Activated B cell treated with CpG ODN at 0.5 μM for 24 hours (primary cell): ENCODE measurements around the gene CTDSP1. TPM values are rescaled to one million over a fixed set of nuclear protein-coding genes. Genes with fewer than 3 reads are reported as not detected.

ENCODE experiments used
- ATAC-seq: fragments of 200-7000 bp; cut with Tn5 transposase; one replicate; pipeline ENCODE4 v1.10.0; 2021; ENCODE audit warnings: low read depth, mild to moderate bottlenecking, moderate library complexity
- CTCF ChIA-PET: fragments of 350-600 bp; sonication (Branson Sonifier 250); formaldehyde crosslinking; loops from one replicate; lab custom pipeline; 2021; ENCODE audit warnings: antibody characterized with exemption; lab: Charles Lee
- POLR2A ChIA-PET: fragments of 350-600 bp; sonication (Branson Sonifier 250); formaldehyde crosslinking; loops from one replicate; lab custom pipeline; 2021; ENCODE audit warnings: antibody characterized with exemption; lab: Charles Lee
- DNase-seq: peaks from one replicate; pipeline ENCODE4 v3.0.0; 2022
- H3K27ac Mint-ChIP-seq: one replicate; pipeline ENCODE4 v1.8.0; 2020; ENCODE audit warnings: mixed read lengths
- H3K27me3 Mint-ChIP-seq: one replicate; pipeline ENCODE4 v1.8.0; 2021; ENCODE audit warnings: mixed read lengths
- H3K36me3 Mint-ChIP-seq: one replicate; pipeline ENCODE4 v1.8.0; 2021; ENCODE audit warnings: low read depth, mixed read lengths
- H3K4me1 Mint-ChIP-seq: one replicate; pipeline ENCODE4 v1.8.0; 2021; ENCODE audit warnings: mixed read lengths
- H3K4me3 Mint-ChIP-seq: one replicate; pipeline ENCODE4 v1.8.0; 2020; ENCODE audit warnings: mild to moderate bottlenecking, mixed read lengths
- H3K9me3 Mint-ChIP-seq: one replicate; pipeline ENCODE4 v1.8.0; 2020; ENCODE audit warnings: mixed read lengths
- intact Hi-C: fragments of 100-400 bp; cut with micrococcal nuclease; formaldehyde crosslinking; loops from one replicate; pipeline ENCODE4 v1.15.1; 2024
- total RNA-seq: library from RNA; stranded (reverse); gene quantifications from 2 replicates; pipeline ENCODE4 v1.2.3, GENCODE V29; 2022
- TF ChIP-seq, protein P1 (sequence below): fragments of 200-600 bp; IDR thresholded peaks from one replicate; pipeline ENCODE4 v1.8.0; 2022; ENCODE audit warnings: antibody characterized with exemption, mild to moderate bottlenecking

The CTDSP1 gene
- total RNA-seq, 1 donor from 2014 or later: 118 TPM

DNA sequence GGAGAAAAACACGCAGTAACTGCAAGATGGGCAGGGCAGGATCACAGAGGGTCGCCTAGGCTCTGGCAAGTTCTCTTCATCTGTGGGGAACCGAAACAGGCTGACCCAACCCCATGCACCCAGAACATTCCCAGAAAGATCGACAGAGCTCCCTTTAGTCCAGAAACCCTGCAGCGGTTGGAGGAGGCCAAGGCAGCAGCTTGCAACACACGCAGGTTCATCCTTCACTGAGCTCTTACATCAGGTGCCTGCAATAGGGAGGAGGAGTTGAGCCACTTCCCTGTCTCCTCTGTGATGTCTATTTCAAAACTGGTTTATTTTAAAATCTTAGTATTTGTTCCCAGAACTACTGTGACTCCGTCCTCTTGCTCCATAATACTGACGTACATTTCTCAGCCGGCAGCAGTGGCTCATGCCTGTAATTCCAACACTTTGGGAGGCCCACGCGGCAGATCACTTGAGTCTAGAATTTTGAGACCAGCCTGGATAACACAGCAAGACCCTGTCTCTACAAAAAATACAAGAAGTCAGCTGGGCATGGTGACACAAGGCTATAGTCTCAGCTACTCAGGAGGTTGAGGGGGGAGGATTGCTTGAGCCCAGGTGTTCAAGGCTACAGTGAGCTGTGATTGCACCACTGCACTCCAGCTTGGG, 29.1 kb upstream of the CTDSP1 start:
- peak overlapping the region; percentile 74 for H3K27ac Mint-ChIP-seq
- DNase-seq (no peak), ATAC-seq (no peak)
- intact Hi-C loops: loop anchor here (2.0 kb wide), 1 partner anchor 16 kb away; no protein-coding TSS in a partner anchor
- ChIA-PET CTCF (interaction anchor here (1.0 to 1.4 kb wide), 3 partner anchors 15 to 69 kb away, joined by 3 to 4 read pairs (median 3); no protein-coding TSS in a partner anchor), POLR2A (interaction anchor here (0.7 to 1.5 kb wide), 6 partner anchors 14 to 100 kb away, joined by 3 to 4 read pairs (median 3); partner anchors contain the start of genes AAMP, CATIP and PNKD)
- H3K9me3 Mint-ChIP-seq: no peaks in the 10 kb centered on the region
- TF ChIP-seq, protein P1, sequence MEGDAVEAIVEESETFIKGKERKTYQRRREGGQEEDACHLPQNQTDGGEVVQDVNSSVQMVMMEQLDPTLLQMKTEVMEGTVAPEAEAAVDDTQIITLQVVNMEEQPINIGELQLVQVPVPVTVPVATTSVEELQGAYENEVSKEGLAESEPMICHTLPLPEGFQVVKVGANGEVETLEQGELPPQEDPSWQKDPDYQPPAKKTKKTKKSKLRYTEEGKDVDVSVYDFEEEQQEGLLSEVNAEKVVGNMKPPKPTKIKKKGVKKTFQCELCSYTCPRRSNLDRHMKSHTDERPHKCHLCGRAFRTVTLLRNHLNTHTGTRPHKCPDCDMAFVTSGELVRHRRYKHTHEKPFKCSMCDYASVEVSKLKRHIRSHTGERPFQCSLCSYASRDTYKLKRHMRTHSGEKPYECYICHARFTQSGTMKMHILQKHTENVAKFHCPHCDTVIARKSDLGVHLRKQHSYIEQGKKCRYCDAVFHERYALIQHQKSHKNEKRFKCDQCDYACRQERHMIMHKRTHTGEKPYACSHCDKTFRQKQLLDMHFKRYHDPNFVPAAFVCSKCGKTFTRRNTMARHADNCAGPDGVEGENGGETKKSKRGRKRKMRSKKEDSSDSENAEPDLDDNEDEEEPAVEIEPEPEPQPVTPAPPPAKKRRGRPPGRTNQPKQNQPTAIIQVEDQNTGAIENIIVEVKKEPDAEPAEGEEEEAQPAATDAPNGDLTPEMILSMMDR: no peak
- no peak overlapping the region for H3K4me3 Mint-ChIP-seq
- peaks cover 33% of the 10 kb centered on the region for H3K4me1 Mint-ChIP-seq
- no peaks in the 10 kb centered on the region for H3K36me3 Mint-ChIP-seq
- H3K27me3 Mint-ChIP-seq: no peaks in the 10 kb centered on the region

DNA sequence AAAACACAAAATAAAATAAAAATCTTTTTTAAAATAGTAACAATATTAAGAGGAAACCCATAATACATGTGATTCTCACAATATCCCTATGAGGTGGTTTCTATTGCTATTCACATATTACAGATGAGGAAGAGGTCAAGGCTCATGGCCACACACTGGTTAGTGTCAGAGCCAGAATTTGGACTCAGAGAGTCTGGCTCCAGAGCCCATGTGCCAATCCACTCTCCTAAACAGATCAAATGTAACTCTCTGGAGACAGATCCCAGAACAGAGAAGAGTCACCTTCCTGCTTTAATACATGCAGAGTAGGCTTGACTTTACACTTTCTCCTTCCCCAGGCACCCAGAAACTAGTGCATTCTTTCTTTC, 27.7 kb upstream of the CTDSP1 start:
- intact Hi-C loops: loop anchor here (2.0 kb wide), 1 partner anchor 15 kb away; no protein-coding TSS in a partner anchor

DNA sequence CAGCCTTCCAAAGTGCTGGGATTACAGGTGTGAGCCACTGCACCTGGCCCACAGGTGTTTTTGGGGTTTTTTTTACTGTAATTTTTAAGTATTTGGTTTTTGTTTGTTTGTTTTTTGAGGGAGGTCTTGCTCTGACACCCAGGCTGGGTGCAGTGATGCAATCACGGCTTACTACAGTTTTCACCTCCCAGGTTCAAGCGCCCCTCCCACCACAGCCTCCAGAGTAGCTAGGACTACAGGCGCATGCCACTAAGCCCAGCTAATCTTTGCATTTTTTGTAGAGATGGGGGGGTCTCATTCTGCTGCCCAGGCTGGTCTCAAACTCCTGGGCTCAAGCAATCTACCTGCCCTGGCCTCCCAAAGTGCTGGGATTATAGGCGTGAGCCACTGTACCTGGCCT, 24.9 kb upstream of the CTDSP1 start:
- H3K27ac Mint-ChIP-seq: no peak overlapping the region
- ChIA-PET CTCF (no interaction called here), POLR2A (interaction anchor here (0.6 kb wide), 1 partner anchor 11 kb away, joined by 3 read pairs; no protein-coding TSS in a partner anchor)
- no peaks in the 10 kb centered on the region for H3K36me3 Mint-ChIP-seq
- TF ChIP-seq, protein P1: no peak
- DNase-seq (no peak), ATAC-seq (no peak)
- peaks cover 16% of the 10 kb centered on the region for H3K4me1 Mint-ChIP-seq
- H3K9me3 Mint-ChIP-seq: no peaks in the 10 kb centered on the region
- H3K27me3 Mint-ChIP-seq: no peaks in the 10 kb centered on the region
- intact Hi-C loops: no loop called here
- H3K4me3 Mint-ChIP-seq: no peak overlapping the region

More for the DNA sequence above, 27.7 kb upstream of the CTDSP1 start:
- DNase-seq: no peak
- no peak for ATAC-seq
- ChIA-PET CTCF (no interaction called here), POLR2A (no interaction called here)
- TF ChIP-seq, protein P1: no peak
- Mint-ChIP-seq H3K4me3 (no peak overlapping the region), H3K27me3 (no peaks in the 10 kb centered on the region), H3K36me3 (no peaks in the 10 kb centered on the region), H3K4me1 (peaks cover 33% of the 10 kb centered on the region), H3K9me3 (no peaks in the 10 kb centered on the region), H3K27ac (no peak overlapping the region)

DNA sequence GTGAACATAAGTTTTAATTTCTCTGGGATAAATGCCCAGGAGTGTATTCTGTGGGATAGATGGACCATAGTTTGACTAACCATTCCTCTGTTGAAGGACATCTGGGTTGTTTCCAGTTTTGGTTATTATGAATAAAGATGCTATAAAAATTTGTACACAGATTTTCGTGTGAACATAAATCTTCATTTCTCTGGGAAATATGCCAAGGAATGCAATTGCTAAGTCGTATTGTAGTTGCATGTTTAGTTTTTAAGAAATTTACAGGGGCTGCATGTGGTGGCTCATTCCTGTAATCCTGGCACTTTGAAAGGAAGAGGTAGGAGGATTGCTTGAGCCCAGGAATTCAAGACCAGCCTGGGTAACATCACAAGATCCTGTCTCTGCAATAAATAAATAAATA, 24.5 kb upstream of the CTDSP1 start:
- no peaks in the 10 kb centered on the region for H3K36me3 Mint-ChIP-seq
- no peaks in the 10 kb centered on the region for H3K27me3 Mint-ChIP-seq
- CTCF ChIA-PET: no interaction called here
- TF ChIP-seq, protein P1: no peak
- H3K27ac Mint-ChIP-seq: no peak overlapping the region
- DNase-seq (no peak), ATAC-seq (no peak)
- intact Hi-C loops: no loop called here
- no peaks in the 10 kb centered on the region for H3K9me3 Mint-ChIP-seq
- H3K4me1 Mint-ChIP-seq: peaks cover 12% of the 10 kb centered on the region
- H3K4me3 Mint-ChIP-seq: no peak overlapping the region
- POLR2A ChIA-PET: interaction anchor here (0.6 kb wide), 1 partner anchor 11 kb away, joined by 3 read pairs; no protein-coding TSS in a partner anchor

DNA sequence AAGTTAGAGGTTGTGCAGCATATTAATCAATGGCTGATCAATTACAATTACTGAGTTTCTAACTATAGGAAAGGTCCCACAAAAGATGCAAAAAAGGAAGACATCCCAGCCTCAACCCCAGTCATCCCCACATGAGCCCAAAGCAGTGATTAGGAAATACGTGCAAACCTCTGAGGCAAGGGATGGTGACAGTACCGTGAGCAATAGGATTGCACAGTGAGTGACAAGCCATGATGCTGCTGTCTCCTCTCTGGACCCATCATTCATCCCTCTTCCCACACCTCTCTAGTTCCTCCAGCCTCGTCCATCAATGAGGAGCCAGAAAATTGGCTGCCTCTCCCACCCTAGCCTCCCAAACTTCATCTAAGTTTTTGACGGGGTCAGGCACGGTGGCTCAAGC, 21.6 kb upstream of the CTDSP1 start:
- Mint-ChIP-seq H3K9me3 (no peaks in the 10 kb centered on the region), H3K27me3 (no peaks in the 10 kb centered on the region), H3K27ac (no peak overlapping the region), H3K36me3 (no peaks in the 10 kb centered on the region), H3K4me3 (no peak overlapping the region), H3K4me1 (peaks cover 4% of the 10 kb centered on the region)
- ChIA-PET CTCF (interaction anchor here (0.8 kb wide), 1 partner anchor 15 kb away, joined by 4 read pairs; no protein-coding TSS in a partner anchor), POLR2A (no interaction called here)
- no peak for DNase-seq
- TF ChIP-seq, protein P1: no peak
- intact Hi-C loops: no loop called here
- ATAC-seq: no peak
